Heart left ventricle (tissue), 13 donors: ENCODE results near the gene GDPD3.

ENCODE experiments used
- POLR2A ChIP-seq, 2 donors: fragments of 450-650 bp; IDR thresholded peaks; one replicate each; pipeline ENCODE4 v1.6.1; 2017; ENCODE audit warnings: antibody characterized with exemption in 2 of 2, mild to moderate bottlenecking in 2 of 2, moderate library complexity in 2 of 2
- TF ChIP-seq, protein P1 (sequence below), 12 donors: fragments of 200-600 bp; sonication (generic) in 4 of 12; IDR thresholded peaks; one replicate each; pipeline versions ENCODE4 v1.5.0 to v1.8.0; 2018 to 2022; ENCODE audit warnings: antibody characterized with exemption in 12 of 12, mild to moderate bottlenecking in 5 of 12
- donor health status: ischemic (EF 13 %, LVEDD 7.1; RV severe dilation, severe dysfunction).
- donor health status: DM: no; HTN: yes; CAD: no.
- donor health status: DM: no; HTN: no; CAD: no.
- donor health status: ischemic (EF 25% LVEDD 6.9; RV normal size, moderate dysfunction).
- donor health status: ischemic (EF 25% LVEDD 5.7; RV mildly dilated, moderate dysfunction).
- donor health status: ischemic (EF 35%, LVEDD 5.7; RV mildly dilated, moderate dysfunction).
- donor health status: nonischemic (EF 11% LVEDD 7.7; RV severe dilation, severe dysfunction).
- donor health status: DM: yes; HTN: yes; CAD: no.
- donor health status: PGD.
- donor health status: ischemic (EF 29% LVEDD 5.4; RV normal size, mild dysfunction).
- donor health status: nonischemic (EF 23%, LVEDD 6.1; RV moderate dilation, normal function).

DNA sequence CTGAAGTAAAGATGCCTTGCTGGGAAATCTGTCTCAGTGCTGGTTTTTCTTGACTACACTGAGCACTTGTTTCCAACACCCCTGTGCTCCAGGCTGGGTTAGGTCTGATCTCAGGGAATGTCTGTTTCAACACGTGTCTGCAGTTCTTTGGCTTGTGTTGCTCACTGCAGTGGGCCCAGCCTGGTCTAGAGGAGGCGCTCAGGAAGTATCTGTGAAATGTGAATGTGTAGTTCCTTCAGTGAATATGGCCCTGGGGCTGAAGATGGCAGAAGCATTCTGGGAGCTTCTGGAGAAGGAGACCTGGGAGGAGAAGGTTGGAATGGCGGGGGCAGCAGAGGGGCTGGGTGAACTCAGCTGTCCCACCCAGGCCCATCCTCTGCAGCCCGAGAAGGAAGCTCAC, 9.2 kb downstream of the GDPD3 start:
- TF ChIP-seq POLR2A (IDR thresholded peaks at IDR 0.05) = no peak
- TF ChIP-seq, protein P1, sequence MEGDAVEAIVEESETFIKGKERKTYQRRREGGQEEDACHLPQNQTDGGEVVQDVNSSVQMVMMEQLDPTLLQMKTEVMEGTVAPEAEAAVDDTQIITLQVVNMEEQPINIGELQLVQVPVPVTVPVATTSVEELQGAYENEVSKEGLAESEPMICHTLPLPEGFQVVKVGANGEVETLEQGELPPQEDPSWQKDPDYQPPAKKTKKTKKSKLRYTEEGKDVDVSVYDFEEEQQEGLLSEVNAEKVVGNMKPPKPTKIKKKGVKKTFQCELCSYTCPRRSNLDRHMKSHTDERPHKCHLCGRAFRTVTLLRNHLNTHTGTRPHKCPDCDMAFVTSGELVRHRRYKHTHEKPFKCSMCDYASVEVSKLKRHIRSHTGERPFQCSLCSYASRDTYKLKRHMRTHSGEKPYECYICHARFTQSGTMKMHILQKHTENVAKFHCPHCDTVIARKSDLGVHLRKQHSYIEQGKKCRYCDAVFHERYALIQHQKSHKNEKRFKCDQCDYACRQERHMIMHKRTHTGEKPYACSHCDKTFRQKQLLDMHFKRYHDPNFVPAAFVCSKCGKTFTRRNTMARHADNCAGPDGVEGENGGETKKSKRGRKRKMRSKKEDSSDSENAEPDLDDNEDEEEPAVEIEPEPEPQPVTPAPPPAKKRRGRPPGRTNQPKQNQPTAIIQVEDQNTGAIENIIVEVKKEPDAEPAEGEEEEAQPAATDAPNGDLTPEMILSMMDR (IDR thresholded peaks at IDR 0.05) = no peak
